SH-SY5Y (cell line): Measurements from ENCODE around the gene GP5.

Source experiments
- GATA2 ChIP-seq: IDR thresholded peaks from 2 replicates; pipeline ENCODE4 v1.6.1; 2011; ENCODE audit warnings: mild to moderate bottlenecking, low read depth, low read length
- GATA3 ChIP-seq: IDR thresholded peaks from 2 replicates; pipeline ENCODE4 v1.6.1; 2011; ENCODE audit warnings: low read depth, mild to moderate bottlenecking, low read length, moderate library complexity

DNA sequence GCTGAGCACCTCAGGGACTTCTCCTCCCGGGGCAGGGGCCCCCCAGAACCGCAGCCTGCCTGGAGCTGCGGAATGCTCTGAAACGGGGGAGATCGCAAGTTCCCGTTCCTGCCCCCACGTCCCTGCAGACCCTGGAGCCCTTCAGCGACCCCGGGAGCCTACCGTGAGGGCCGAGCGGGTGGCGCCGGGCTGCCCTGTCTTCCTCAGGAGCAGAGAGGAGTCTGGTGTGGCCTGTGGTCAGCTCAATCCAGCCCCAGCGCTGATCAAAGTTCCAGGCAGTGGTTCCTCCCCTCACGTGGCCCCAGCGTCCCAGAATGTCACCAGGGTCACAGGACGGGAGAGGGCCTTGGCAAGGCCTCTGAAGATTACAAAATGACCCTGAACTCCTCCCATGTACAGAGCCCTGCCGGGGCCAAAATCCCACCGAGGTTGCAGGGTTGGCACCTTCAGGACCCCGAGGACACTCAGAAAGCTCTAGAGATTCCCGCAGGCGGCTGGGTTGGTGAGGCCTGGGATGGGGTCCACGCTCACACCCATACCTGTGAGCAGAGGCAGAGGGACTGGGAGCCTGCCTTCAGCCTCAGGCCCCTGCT lies 47.9 kb downstream of the GP5 start, which contains the start of gene CPN2:
- TF ChIP-seq GATA3 = no peak
- TF ChIP-seq GATA2 = no peak
